ENCODE results near the gene GAB3. TPM values are rescaled to one million over a fixed set of nuclear protein-coding genes. Genes with fewer than 3 reads are reported as not detected.

The GAB3 gene
- total RNA-seq, 4 donors from 2014 or later: 2.9 to 5.5 (median 5.1) TPM

DNA sequence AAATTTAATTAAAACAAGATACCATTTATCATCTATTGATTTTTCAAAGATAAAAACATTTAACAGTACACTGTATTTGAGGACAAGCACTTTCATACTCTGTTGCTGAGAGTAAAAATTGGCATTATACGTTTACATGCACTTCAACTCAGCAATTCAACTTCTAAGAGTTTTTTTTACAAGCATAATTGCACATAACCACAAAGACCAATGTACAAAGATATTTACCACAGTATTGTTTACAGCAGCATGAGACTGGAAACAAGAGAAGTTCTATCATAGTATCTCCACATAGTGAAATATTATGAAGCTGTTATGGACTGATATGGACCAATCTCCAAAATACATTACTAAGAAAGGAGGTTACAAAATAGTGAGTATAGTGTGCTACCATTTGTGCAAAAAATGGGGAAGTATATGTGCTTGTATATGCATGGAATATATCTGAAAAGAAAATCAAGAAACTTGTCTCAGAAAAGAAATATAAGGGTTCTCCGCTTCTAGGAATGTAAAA, 10.9 kb downstream of the GAB3 start:
- Histone ChIP-seq H3K36me3 (no peaks in the 10 kb centered on the region), H3K27ac (no peak overlapping the region), H3K9me3 (no peaks in the 10 kb centered on the region), H3K4me1 (peaks cover 18 to 38% (median 26%) of the 10 kb centered on the region in 3 donors), H3K27me3 (no peaks in the 10 kb centered on the region), H3K4me3 (no peak overlapping the region)
- ATAC-seq: no peak
- no peak for TF ChIP-seq EP300 (IDR thresholded peaks at IDR 0.05)
- 75% methylated on average over 2 of the region's 2 CpGs for WGBS, 2 donors (ENCODE audit: low coverage in 1 of 2)

- Histone ChIP-seq H3K36me3 (no peaks in the 10 kb centered on the region), H3K9me3 (no peaks in the 10 kb centered on the region), H3K4me3 (no peak overlapping the region), H3K27me3 (no peaks in the 10 kb centered on the region), H3K27ac (peak overlapping the region; percentile 81 to 85 (median 82)), H3K4me1 (peaks cover 21 to 57% (median 43%) of the 10 kb centered on the region in 3 donors)
- WGBS, 2 donors (ENCODE audit: low coverage in 1 of 2): 4 to 20% methylated on average over 6 to 8 of the region's 8 CpGs
- ATAC-seq: peak; percentile 77
- TF ChIP-seq POLR2AphosphoS5 (IDR thresholded peaks at IDR 0.05) (peak; percentile 84), CTCF (IDR thresholded peaks at IDR 0.05) (no peak), EP300 (IDR thresholded peaks at IDR 0.05) (no peak), POLR2A (IDR thresholded peaks at IDR 0.05) (no peak)
Observed at GRCh38 chrX:154738011-154738738, 12.7 kb downstream of the GAB3 start.

- no peaks in the 10 kb centered on the region for H3K9me3 ChIP-seq
- ATAC-seq: no peak
- whole genome bisulfite sequencing, 2 donors (ENCODE audit: low coverage in 1 of 2): 83 to 87% methylated on average over 4 to 5 of the region's 5 CpGs
- H3K27ac ChIP-seq: peak overlapping the region; percentile 81 to 85 (median 82)
- no peak for TF ChIP-seq POLR2AphosphoS5 (IDR thresholded peaks at IDR 0.05)
- no peak for TF ChIP-seq POLR2A (IDR thresholded peaks at IDR 0.05)
- TF ChIP-seq EP300 (IDR thresholded peaks at IDR 0.05): no peak
- no peak for TF ChIP-seq CTCF (IDR thresholded peaks at IDR 0.05)
- no peaks in the 10 kb centered on the region for H3K36me3 ChIP-seq
- H3K4me3 ChIP-seq: no peak overlapping the region
- H3K27me3 ChIP-seq: no peaks in the 10 kb centered on the region
- H3K4me1 ChIP-seq: peaks cover 29 to 67% (median 52%) of the 10 kb centered on the region in 3 donors
Observed at GRCh38 chrX:154737136-154737535, 13.7 kb downstream of the GAB3 start.

DNA sequence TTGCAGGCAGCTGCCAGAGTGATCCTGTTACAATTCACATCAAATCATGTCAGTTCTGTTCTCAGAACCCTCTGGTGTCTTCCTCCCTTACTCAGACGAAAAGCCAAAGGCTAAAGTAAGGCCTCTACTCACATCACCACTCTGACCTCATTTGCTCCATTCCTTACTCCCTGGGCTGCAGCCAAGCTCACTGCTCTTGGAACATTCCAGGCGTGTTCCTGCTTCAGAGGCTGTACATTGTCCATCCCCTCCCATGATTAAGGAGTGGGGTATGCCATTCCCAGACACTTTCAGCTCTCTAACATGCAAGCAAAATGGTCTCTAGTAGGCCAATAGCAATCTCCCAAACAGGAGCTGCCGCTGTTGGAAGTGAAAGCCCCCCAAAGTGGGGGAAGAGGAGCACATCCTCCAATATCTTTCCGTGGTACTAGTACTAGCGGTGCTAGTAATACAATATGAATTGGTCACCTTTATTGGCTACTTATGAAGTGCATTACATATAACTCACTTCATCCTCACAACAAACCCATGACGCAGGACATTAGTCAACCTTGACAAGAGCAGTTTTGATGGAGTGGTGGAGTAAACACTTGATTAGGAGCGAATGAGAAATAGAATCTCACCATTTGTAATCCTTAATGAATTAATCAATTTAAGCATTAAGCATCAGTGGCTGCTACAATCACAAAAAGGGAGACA, 15.0 kb downstream of the GAB3 start:
- Histone ChIP-seq H3K4me1 (peaks cover 33 to 80% (median 64%) of the 10 kb centered on the region in 3 donors), H3K4me3 (no peak overlapping the region), H3K9me3 (no peaks in the 10 kb centered on the region), H3K36me3 (no peaks in the 10 kb centered on the region), H3K27ac (peak overlapping the region; percentile 81 to 89 (median 84)), H3K27me3 (no peaks in the 10 kb centered on the region)
- 57 to 63% methylated on average over 3 to 7 of the region's 7 CpGs for WGBS, 2 donors (ENCODE audit: low coverage in 1 of 2)
- TF ChIP-seq EP300 (IDR thresholded peaks at IDR 0.05) (no peak), POLR2AphosphoS5 (IDR thresholded peaks at IDR 0.05) (peak; percentile 90), POLR2A (IDR thresholded peaks at IDR 0.05) (no peak)
- peak; percentile 78 for ATAC-seq

- Histone ChIP-seq H3K27me3 (no peaks in the 10 kb centered on the region), H3K27ac (peak overlapping the region; percentile 81 to 93 (median 84)), H3K4me1 (peaks cover 38 to 95% (median 77%) of the 10 kb centered on the region in 3 donors), H3K9me3 (no peaks in the 10 kb centered on the region), H3K4me3 (no peak overlapping the region), H3K36me3 (no peaks in the 10 kb centered on the region)
- TF ChIP-seq POLR2A (IDR thresholded peaks at IDR 0.05) (no peak), CTCF (IDR thresholded peaks at IDR 0.05) (no peak), POLR2AphosphoS5 (IDR thresholded peaks at IDR 0.05) (peak; percentile 72), EP300 (IDR thresholded peaks at IDR 0.05) (no peak)
- WGBS, 2 donors (ENCODE audit: low coverage in 1 of 2): 27% methylated on average over 3 of the region's 8 CpGs; no CpG with 5 or more reads in 1 of the 2 donors
- ATAC-seq: peak; percentile 42
Observed at GRCh38 chrX:154734061-154734781, 16.7 kb downstream of the GAB3 start.

Measured in gastroesophageal sphincter (tissue), 4 donors.